Left ventricle myocardium inferior (tissue), 1 donor: Measurements from ENCODE around the gene ELFN2. TPM values are rescaled to one million over a fixed set of nuclear protein-coding genes. Genes with fewer than 3 reads are reported as not detected.

ENCODE experiments used
- DNase-seq: peaks from one replicate; pipeline ENCODE4 v3.0.0-alpha.2; 2020
- H3K27ac ChIP-seq: fragments of 200-600 bp; replicated peaks from 2 replicates; pipeline ENCODE4 v1.8.0; 2021
- H3K27me3 ChIP-seq: fragments of 200-600 bp; 2 replicates; pipeline ENCODE4 v1.8.0; 2021; ENCODE audit warnings: low read depth
- H3K36me3 ChIP-seq: fragments of 200-600 bp; 2 replicates; pipeline ENCODE4 v1.8.0; 2021
- H3K4me1 ChIP-seq: fragments of 200-600 bp; 2 replicates; pipeline ENCODE4 v1.8.0; 2021
- H3K4me3 ChIP-seq: fragments of 200-600 bp; 2 replicates; pipeline ENCODE4 v1.8.0; 2021; ENCODE audit warnings: mild to moderate bottlenecking, moderate library complexity
- H3K9me3 ChIP-seq: fragments of 200-600 bp; replicated peaks from 2 replicates; pipeline ENCODE4 v1.8.0; 2021
- intact Hi-C: fragments of 100-400 bp; cut with micrococcal nuclease; formaldehyde crosslinking; loops from one replicate; pipeline ENCODE4 v1.11.0; 2022
- total RNA-seq: library from RNA; stranded (reverse); fragmentation: NEBNext Ultra II Directional; extraction: Animal tissue kit (Norgen Biotek cat#: 25700); gene quantifications from one replicate; pipeline ENCODE4 v1.2.1, GENCODE V29; 2021
- TF ChIP-seq, protein P1 (sequence below): fragments of 200-600 bp; IDR thresholded peaks from 2 replicates; pipeline ENCODE4 v1.8.0; 2021; ENCODE audit warnings: antibody characterized with exemption, mild to moderate bottlenecking, borderline replicate concordance
- donor health status: DM: no; HTN: yes; CAD: no; lungs with severe emphysema.

The ELFN2 gene
- total RNA-seq, 1 donor from 2014 or later: not detected

- DNase-seq: no peak
- TF ChIP-seq, protein P1, sequence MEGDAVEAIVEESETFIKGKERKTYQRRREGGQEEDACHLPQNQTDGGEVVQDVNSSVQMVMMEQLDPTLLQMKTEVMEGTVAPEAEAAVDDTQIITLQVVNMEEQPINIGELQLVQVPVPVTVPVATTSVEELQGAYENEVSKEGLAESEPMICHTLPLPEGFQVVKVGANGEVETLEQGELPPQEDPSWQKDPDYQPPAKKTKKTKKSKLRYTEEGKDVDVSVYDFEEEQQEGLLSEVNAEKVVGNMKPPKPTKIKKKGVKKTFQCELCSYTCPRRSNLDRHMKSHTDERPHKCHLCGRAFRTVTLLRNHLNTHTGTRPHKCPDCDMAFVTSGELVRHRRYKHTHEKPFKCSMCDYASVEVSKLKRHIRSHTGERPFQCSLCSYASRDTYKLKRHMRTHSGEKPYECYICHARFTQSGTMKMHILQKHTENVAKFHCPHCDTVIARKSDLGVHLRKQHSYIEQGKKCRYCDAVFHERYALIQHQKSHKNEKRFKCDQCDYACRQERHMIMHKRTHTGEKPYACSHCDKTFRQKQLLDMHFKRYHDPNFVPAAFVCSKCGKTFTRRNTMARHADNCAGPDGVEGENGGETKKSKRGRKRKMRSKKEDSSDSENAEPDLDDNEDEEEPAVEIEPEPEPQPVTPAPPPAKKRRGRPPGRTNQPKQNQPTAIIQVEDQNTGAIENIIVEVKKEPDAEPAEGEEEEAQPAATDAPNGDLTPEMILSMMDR: no peak
- Histone ChIP-seq H3K9me3 (no peaks in the 10 kb centered on the region), H3K36me3 (no peaks in the 10 kb centered on the region), H3K27ac (no peak overlapping the region), H3K4me3 (no peak overlapping the region), H3K4me1 (no peaks in the 10 kb centered on the region), H3K27me3 (peaks cover 100% of the 10 kb centered on the region)
- intact Hi-C loops: no loop called here
Observed at GRCh38 chr22:37412495-37413250, 14.6 kb downstream of the ELFN2 start.

DNA sequence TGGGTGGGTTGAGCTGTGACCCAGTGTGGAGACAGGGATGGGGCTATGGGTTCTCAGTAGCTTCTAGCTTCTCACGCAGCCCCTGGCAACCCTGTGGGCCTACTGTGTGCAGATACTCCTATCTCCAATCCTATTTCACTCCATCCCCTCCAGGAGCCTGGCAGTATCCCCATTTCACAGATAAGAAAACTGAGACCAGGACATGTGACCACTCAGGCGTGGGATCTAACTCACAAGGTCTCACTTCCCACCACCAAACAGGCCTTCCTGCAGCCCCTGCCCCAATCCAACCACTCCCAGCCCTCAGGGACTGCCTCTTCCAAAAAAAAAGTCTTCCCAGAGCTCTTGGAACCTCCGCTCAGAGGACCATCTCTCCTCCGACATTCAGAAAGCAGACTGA lies 15.6 kb downstream of the ELFN2 start:
- Histone ChIP-seq H3K27me3 (peaks cover 100% of the 10 kb centered on the region), H3K27ac (no peak overlapping the region), H3K4me3 (no peak overlapping the region), H3K4me1 (no peaks in the 10 kb centered on the region), H3K36me3 (no peaks in the 10 kb centered on the region), H3K9me3 (no peaks in the 10 kb centered on the region)
- no peak for DNase-seq
- intact Hi-C loops: no loop called here
- TF ChIP-seq, protein P1: no peak

DNA sequence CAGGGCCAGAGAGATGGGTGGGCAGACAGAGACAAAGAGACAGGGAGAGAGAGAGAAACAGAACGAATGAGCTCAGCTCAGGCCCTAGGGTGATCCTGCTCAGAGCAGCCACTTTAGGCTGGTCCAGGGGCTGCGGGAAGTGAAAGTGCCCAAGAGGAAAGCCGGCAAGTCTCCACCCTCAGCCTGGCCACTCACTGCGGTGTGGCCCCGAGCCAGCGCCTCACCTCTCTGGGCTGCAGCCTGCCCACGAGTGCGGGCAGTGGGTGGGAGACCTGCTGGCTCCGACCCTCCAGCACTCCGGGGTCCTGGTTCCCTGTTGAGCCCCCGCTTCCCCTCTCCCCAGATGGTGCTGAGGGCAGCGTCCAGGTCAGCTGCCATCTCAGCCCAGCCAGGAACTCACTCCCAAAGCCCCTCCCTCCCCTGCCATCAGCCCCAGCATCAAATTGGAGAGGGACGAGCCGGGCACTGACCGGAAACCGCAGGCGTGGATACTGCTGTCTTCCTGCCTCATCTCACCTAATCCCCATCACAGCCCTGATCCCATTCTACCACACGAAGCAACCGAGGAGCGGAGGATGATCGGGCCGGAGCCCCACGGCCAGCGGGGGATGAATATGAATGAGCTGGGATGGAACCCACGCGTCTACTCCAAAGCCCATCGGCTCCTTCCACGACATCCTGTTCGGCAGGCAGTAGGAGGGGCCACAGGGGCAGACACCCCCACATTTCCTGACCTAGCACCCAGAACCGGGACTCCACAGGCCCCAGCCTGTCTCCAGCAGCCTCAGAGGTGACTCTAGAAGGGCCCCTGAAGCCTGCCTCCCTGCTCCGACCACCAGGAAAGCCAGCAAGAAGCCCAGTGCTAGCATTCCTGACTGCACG lies 16.9 kb downstream of the ELFN2 start:
- Histone ChIP-seq H3K4me1 (no peaks in the 10 kb centered on the region), H3K27ac (no peak overlapping the region), H3K36me3 (no peaks in the 10 kb centered on the region), H3K4me3 (no peak overlapping the region), H3K9me3 (no peaks in the 10 kb centered on the region), H3K27me3 (peaks cover 100% of the 10 kb centered on the region)
- no peak for DNase-seq
- intact Hi-C loops: no loop called here
- TF ChIP-seq, protein P1: no peak

DNA sequence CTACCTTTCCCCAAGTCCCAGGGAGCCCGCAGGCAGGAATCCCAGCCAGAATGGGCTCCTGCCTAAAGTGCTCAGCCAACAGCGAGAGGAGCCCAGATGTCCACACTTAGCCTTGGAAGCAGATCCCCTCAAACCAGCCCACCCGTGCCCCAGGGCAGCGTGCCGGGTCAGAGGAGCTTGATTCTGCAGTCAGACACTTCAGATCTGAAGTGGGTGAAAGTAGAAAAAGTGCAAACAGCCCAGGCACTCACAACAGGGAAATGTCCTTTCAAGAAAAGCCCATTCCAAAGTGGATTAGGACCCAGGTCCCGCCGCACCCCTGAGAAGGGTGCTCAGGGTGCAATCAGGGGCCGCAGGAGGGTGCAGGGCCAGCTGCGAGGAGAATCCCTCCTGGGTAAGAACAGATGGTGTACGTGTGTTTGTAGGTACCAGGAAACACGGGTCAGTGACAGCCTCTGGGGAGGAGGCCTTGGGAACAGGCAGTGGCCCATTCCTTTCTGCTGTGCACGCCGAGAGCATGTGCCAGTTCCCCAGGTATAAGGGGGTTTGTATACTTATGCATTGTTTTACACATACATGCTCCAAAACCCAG lies 17.7 kb downstream of the ELFN2 start:
- TF ChIP-seq, protein P1: no peak
- Histone ChIP-seq H3K9me3 (no peaks in the 10 kb centered on the region), H3K27me3 (peaks cover 100% of the 10 kb centered on the region), H3K27ac (no peak overlapping the region), H3K36me3 (no peaks in the 10 kb centered on the region), H3K4me3 (no peak overlapping the region), H3K4me1 (no peaks in the 10 kb centered on the region)
- intact Hi-C loops: no loop called here
- DNase-seq: no peak

GRCh38 chr22:37409031-37409430 lies 18.2 kb downstream of the ELFN2 start:
- Histone ChIP-seq H3K4me3 (no peak overlapping the region), H3K36me3 (no peaks in the 10 kb centered on the region), H3K4me1 (no peaks in the 10 kb centered on the region), H3K27ac (no peak overlapping the region), H3K9me3 (no peaks in the 10 kb centered on the region), H3K27me3 (peaks cover 100% of the 10 kb centered on the region)
- no peak for DNase-seq
- intact Hi-C loops: no loop called here
- TF ChIP-seq, protein P1: no peak
